Activated naive CD4-positive, alpha-beta T cell treated with anti-CD3 and anti-CD28 coated beads, Interleukin-2, amount 50 U/mL, for 16 hours (primary cell): Measurements from ENCODE around the gene AP1S1.
"Not testable (repeated sequence)": the region's sequence is repeated elsewhere in the genome, so short reads cannot be mapped to it uniquely, and the experiment has no call there.

ENCODE experiments used
- DNase-seq: peaks from one replicate; pipeline ENCODE4 v3.0.0-alpha.2; 2020

Gene AP1S1

DNA sequence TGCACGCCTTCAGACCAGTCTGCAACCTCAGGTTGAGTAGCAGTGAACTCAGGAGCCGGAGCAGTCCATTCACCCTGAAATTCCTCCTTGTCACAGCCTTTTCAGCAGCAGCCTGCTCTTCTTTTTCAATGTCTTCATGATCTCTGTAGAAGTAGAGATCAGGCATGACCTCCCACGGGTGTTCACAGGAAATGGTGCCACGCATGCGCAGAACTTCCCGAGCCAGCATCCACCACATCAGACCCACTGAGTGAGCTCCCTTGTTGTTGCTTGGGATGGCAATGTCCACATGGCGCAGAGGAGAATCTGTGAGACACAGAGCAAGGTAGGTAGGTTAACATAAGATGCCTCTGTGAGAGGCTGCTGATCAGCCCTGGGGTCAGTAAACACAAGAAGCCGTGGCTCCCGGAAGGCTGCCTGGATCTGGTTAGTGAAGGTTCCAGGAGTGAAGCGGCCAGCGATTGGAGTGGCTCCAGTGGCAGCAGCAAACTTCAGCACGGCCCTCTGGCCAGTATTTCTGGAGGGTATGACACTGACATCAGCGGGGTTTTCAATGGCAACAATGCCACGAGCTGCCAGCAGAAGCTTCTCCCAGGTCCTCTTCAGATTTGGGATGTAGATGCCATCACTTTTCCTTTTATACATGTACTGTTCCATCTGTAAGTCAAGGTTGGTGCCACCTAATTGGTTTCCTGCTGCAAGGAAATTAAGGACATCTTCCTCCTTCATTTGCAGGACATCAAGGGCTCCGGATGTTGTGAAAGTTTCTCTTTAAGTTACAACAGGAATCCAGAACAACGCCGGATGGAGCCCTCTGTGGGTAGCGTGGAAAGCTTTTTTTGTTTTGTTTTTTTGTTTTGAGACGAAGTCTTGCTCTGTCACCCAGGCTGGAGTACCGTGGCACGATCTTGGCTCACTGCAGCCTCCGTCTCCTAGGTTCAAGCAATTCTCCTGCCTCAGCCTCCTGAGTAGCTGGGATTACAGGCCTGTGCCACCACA lies 49.8 kb downstream of the AP1S1 start:
- not testable (repeated sequence) for DNase-seq

DNA sequence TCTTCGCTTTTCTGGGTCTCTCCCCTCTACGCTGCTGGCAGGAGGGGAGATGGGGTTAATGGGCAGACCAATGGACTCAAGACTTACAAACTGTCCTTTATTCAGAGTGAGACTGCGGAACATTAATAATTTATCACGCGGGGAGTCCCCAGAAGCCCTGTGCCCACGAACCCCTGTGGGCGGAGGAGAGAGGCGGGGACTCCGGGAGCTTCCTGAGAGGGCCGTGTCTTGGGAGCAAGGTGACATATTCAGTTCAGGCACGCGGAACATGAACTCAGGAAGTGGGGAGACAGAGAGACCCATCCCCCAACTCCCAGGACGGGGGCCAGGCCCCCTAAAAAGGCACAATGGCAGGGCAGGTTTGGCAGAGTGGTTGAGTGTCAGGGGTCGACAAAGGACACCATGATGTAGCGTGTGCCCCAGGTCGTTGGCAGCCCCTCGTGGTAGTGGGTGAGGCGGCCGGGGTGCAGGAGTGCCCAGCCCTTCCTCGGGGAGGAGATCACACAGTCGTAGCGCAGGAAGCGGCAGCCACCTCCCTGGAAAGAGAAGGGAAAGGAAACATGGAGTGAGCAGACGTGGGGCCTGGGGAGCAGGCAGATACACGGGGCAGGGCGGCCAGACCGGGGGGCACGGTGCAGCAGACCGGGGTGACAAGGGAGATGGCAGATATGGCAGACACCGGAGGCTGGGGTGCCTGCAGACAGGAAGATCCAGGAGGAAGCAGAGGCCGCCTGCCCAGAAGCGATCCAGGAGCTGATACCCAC lies 51.8 kb downstream of the AP1S1 start:
- DNase-seq: no peak

- no peak for DNase-seq
These were observed 52.4 kb downstream of the AP1S1 start for GRCh38 chr7:101206665-101207042.

DNA sequence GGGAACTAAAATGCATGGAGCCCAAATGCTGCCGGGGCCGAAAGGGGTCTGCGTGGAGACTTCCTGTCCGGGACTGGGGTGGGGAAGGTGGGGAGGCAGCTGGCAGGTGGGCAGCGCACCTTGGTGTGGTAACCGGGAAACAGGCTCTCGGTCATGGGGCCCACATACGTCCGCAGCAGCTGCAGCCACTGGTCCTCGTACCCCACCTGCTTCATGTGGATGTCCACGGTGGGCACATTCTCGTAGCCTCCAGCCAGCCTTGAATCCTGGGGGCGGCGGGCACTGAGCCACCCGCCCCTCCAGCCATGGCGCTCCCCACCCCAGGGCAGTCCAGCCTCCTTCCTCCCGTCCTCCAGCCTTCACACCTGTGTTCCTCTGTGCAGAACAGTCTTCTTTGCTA lies 53.2 kb downstream of the AP1S1 start:
- DNase-seq: no peak

- DNase-seq: no peak
These were observed 54.5 kb downstream of the AP1S1 start for GRCh38 chr7:101208794-101209193.

DNA sequence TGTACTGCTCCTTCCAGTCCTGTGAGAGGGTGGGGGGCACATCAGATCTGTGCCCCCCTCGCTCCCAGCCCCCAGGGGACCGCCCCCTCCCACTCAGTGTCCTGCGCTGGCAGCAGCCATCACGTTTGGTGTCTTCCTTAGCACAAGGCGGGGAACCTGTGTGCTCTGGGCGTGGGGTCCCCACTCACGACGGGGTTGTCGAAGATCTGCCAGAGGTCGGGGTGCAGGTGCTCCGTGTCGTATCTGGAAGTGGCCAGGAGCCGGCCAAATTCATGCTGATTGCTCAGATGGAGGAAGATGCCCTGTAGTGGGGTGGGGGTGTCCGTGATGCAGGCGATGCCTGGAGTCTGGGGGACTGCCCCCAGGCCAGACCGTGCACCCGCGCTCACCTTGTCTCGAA lies 55.9 kb downstream of the AP1S1 start:
- DNase-seq: no peak
